Esophagus squamous epithelium (tissue), 4 donors: ENCODE measurements around the gene TLK2.

ENCODE experiments used
- CTCF ChIP-seq, 6 experiments: fragments of 450-650 bp in 4 of 6; fragments of 200-600 bp in 2 of 6; sonication (generic) in 2 of 6; IDR thresholded peaks; one replicate each; pipeline ENCODE4 v1.5.1; 2016 to 2019; ENCODE audit warnings: antibody characterized with exemption in 6 of 6, mild to moderate bottlenecking in 4 of 6, moderate library complexity in 4 of 6
- POLR2A ChIP-seq, 4 donors: fragments of 450-650 bp; IDR thresholded peaks; one replicate each; pipeline ENCODE4 v1.6.1; 2017; ENCODE audit warnings: antibody characterized with exemption in 4 of 4, mild to moderate bottlenecking in 4 of 4, moderate library complexity in 3 of 4

- TF ChIP-seq CTCF (IDR thresholded peaks at IDR 0.05) = no peak
- no peak for TF ChIP-seq POLR2A (IDR thresholded peaks at IDR 0.05)
Observed at GRCh38 chr17:62596662-62597061, 118.0 kb downstream of the TLK2 start.
